HFF-Myc (cell line): ENCODE measurements around the gene CKS2.
"Not testable (repeated sequence)": the region's sequence is repeated elsewhere in the genome, so short reads cannot be mapped to it uniquely, and the experiment has no call there.

ENCODE experiments used
- DNase-seq: peaks from one replicate; pipeline ENCODE4 v3.0.0-alpha.2; 2011; ENCODE audit warnings: low read depth; ENCODE audit errors: extremely low read depth
- H3K4me3 ChIP-seq: replicated peaks from 2 replicates; pipeline ENCODE4 v1.5.1; 2011; ENCODE audit warnings: low read depth, mild to moderate bottlenecking, control low read depth, low read length
- TF ChIP-seq, protein P1 (sequence below): IDR thresholded peaks from 2 replicates; pipeline ENCODE4 v1.5.1; 2012; ENCODE audit warnings: mild to moderate bottlenecking, low read depth, low read length, control low read depth; ENCODE audit errors: missing control alignments

The CKS2 gene

DNA sequence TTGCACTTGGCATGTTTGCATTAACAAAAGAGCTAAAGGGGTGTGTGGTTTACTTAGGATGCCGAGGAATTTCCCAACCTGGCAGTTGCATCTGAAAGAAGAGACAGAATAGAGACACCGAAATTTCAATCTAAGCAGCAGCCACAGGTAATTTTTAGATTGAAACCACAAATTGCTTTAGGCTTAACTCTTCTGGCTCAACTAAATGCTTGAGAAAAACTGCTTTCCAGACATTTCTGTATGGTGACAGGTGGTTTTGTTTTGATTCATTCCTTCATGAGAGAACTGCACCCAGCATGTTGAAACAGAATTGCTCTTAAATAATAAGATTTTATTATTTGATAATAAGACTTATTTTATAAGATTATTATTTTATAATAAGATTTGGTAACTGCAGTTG lies 28.8 kb downstream of the CKS2 start:
- TF ChIP-seq, protein P1, sequence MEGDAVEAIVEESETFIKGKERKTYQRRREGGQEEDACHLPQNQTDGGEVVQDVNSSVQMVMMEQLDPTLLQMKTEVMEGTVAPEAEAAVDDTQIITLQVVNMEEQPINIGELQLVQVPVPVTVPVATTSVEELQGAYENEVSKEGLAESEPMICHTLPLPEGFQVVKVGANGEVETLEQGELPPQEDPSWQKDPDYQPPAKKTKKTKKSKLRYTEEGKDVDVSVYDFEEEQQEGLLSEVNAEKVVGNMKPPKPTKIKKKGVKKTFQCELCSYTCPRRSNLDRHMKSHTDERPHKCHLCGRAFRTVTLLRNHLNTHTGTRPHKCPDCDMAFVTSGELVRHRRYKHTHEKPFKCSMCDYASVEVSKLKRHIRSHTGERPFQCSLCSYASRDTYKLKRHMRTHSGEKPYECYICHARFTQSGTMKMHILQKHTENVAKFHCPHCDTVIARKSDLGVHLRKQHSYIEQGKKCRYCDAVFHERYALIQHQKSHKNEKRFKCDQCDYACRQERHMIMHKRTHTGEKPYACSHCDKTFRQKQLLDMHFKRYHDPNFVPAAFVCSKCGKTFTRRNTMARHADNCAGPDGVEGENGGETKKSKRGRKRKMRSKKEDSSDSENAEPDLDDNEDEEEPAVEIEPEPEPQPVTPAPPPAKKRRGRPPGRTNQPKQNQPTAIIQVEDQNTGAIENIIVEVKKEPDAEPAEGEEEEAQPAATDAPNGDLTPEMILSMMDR = no peak
- DNase-seq = no peak
- H3K4me3 ChIP-seq = no peak overlapping the region

DNA sequence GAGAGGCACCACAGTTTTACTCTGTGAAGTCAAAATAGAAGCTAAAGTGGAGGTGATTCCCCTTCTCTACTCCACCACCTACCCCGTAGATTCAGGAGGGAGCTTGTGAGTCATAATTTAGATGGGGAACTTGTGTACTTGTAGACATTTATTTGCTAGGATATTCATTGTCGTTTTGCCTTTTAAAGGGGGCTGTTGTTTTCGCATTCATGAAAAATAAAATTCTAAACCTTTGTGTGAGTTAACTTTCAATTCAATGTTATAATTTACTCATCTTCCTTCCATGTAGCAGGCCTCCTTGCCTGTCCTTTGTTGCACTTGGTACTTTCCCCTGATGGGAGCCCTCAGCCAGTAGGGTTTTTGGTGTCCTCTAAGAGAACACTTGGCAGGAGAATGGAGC lies 29.3 kb downstream of the CKS2 start:
- no peak overlapping the region for H3K4me3 ChIP-seq
- DNase-seq = no peak
- TF ChIP-seq, protein P1 = no peak

DNA sequence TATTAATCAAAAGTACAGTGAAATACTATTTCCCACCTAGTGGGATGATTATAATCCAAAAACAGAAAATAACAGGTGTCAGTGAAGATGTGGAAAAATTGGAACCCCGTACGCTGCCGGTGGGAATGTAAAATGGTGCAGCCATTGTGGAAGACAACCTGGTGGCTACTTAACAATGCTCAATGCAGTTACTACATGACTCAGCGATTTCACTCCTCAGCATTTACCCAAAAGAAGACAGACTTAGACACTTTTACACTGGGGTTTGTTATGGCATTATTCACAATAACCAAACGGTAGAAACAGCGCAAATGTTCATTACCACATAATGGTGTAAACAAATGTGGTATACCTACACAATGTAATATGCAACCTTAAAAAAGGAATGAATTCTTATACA lies 31.2 kb downstream of the CKS2 start:
- no peak for DNase-seq
- no peak overlapping the region for H3K4me3 ChIP-seq
- TF ChIP-seq, protein P1 = no peak

DNA sequence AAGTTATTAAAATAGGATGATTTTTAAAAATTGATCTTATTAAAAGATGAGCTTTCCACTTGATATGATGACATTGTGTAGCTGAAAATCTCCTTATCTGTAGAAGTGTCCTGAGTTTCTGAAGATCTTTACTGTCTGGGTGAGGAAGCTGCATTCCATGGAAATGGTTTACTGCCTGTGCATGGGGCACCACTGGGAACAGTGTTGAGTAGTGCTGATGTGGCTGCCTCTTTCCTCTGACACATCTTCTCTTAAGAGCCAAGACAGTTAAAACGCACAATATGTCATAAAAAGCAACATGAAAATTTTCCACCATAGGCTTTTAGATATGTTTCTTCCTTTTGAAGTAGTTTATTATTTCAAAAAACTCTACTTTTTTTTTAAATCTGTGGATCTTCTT lies 32.0 kb downstream of the CKS2 start:
- TF ChIP-seq, protein P1 = no peak
- no peak for DNase-seq

DNA sequence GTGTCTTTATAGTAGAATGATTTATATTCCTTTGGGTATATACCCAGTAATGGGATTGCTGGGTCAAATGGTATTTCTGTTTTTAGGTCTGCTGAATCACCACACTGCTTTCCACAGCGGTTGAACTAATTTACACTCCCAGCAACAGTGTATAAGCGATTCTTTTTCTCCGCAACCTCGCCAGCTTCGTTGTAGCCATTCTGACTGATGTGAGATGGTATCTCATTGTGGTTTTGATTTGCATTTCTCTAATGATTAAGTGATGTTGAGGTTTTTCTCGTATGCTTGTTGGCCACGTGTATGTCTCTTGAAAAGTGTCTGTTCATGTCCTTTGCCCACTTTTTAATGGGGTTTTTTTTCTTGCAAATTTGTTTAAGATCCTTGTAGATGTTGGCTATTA lies 32.8 kb downstream of the CKS2 start:
- not testable (repeated sequence) for DNase-seq, H3K4me3 ChIP-seq

More for the DNA sequence above, 32.0 kb downstream of the CKS2 start:
- H3K4me3 ChIP-seq = no peak overlapping the region

DNA sequence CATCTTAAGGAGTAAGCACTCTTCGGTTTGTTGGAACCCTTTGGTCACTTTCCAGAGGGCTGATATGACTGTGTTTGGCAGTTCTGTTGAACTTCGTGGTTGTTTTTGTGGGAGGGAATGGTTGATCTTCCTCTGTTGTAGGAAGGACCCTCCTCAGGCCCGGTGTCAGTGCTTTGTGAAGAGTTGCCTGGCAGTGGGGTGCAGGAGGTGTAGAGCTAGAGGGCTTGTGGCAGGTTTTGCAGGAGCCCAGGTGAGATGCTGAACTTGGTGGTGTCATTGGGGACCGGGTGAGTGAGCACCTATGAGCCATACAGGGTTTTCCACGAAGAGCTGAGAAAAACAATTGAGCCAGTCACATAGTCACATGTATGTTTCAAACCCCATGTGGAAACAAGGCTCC lies 34.5 kb downstream of the CKS2 start:
- DNase-seq = no peak
- TF ChIP-seq, protein P1 = no peak
- no peak overlapping the region for H3K4me3 ChIP-seq

DNA sequence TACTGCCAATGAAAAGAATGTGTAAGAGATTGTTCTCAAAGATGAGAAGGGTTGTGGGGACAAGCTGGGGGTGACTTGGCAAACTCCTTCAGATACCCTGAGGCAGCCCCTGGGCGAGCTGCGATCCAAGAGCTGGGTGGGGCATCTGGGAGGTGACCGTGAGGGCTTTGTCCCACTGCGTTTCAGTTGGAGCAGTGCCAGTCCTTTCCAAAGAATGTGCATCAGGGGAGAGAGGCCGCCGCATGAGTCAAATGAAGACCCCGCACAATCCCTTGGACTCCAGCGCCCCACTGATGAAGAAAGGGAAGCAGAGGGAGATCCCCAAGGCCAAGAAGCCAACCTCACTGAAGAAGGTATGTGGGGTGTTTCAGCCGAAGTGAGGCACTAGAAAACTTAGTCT lies 35.7 kb downstream of the CKS2 start:
- no peak overlapping the region for H3K4me3 ChIP-seq
- TF ChIP-seq, protein P1 = no peak
- DNase-seq = no peak
